HL-60/S4 treated with retinoic acid at 250 ng/mL for 4 days and 3 days (cell line): Measurements from ENCODE around the gene PIGK.

Experiments used
- in situ Hi-C: fragments of 300-500 bp; cut with MboI; formaldehyde crosslinking; loops from 2 replicates; pipeline ENCODE4 v1.7.0; 2022; ENCODE audit warnings: low sequenced_read_pairs

The PIGK gene

GRCh38 chr1:77044133-77044849, 174.9 kb downstream of the PIGK start:
- in situ Hi-C loops, result no loop called here

- in situ Hi-C loops, result no loop called here
Observed at GRCh38 chr1:77040826-77041225, 178.4 kb downstream of the PIGK start.

- in situ Hi-C loops, result no loop called here
Observed at GRCh38 chr1:77039739-77040138, 179.5 kb downstream of the PIGK start.

GRCh38 chr1:77039111-77039510, 180.1 kb downstream of the PIGK start:
- in situ Hi-C loops, result no loop called here
